OCI-LY7 (cell line): ENCODE data around the gene HES4. TPM values are rescaled to one million over a fixed set of nuclear protein-coding genes. Genes with fewer than 3 reads are reported as not detected.
A peak's percentile ranks its signal among the peaks of the same experiment; 100 is the strongest.

ENCODE experiments used
- BruUV-seq: library from RNA; stranded (reverse); fragments of 400-500 nt; replicated peaks from 2 replicates; lab custom pipeline; 2021; lab: Mats Ljungman, UMichigan
- CTCF ChIA-PET: fragments of 300-600 bp; sonication (Branson Sonifier 250); formaldehyde crosslinking; loops from one replicate; lab custom pipeline; 2022; ENCODE audit warnings: antibody characterized with exemption; ENCODE audit not compliant: unreplicated experiment; lab: Charles Lee
- POLR2A ChIA-PET: fragments of 300-600 bp; sonication (Branson Sonifier 250); formaldehyde crosslinking; loops from one replicate; lab custom pipeline; 2022; ENCODE audit warnings: antibody characterized with exemption; lab: Charles Lee
- DNase-seq: peaks from one replicate; pipeline ENCODE4 v3.0.0-alpha.2; 2015; ENCODE audit warnings: low spot score
- H2AFZ ChIP-seq: fragments of 200-600 bp; sonication (generic), shearing (Covaris generic); 2 replicates; pipeline ENCODE4 v1.6.1; 2014; ENCODE audit warnings: mild to moderate bottlenecking, antibody characterized with exemption, low read length, moderate library complexity
- H3K27ac ChIP-seq: fragments of 200-600 bp; sonication (generic); 2 replicates; pipeline ENCODE4 v1.5.1; 2014; ENCODE audit warnings: mixed run types, low read depth, mild to moderate bottlenecking, moderate library complexity, low read length, inconsistent platforms; ENCODE audit not compliant: poor library complexity, severe bottlenecking
- H3K36me3 ChIP-seq: fragments of 200-600 bp; sonication (generic); 2 replicates; pipeline ENCODE4 v1.6.1; 2014; ENCODE audit warnings: mild to moderate bottlenecking, antibody characterized with exemption, low read length, moderate library complexity, mixed read lengths; ENCODE audit not compliant: insufficient read depth
- H3K4me1 ChIP-seq: fragments of 200-600 bp; sonication (generic); 2 replicates; pipeline ENCODE4 v1.5.1; 2014; ENCODE audit warnings: mild to moderate bottlenecking, low read length; ENCODE audit not compliant: insufficient read depth, poor library complexity, severe bottlenecking
- H3K4me2 ChIP-seq: fragments of 200-600 bp; sonication (generic); 2 replicates; pipeline ENCODE4 v1.6.1; 2014; ENCODE audit warnings: mild to moderate bottlenecking, low read length
- H3K4me3 ChIP-seq: fragments of 200-600 bp; sonication (generic); 2 replicates; pipeline ENCODE4 v1.5.1; 2014; ENCODE audit warnings: mild to moderate bottlenecking, low read depth, low read length; ENCODE audit not compliant: poor library complexity, severe bottlenecking
- H3K79me2 ChIP-seq: fragments of 200-600 bp; sonication (generic); 2 replicates; pipeline ENCODE4 v1.6.1; 2016; ENCODE audit warnings: low read depth, mild to moderate bottlenecking, low read length, moderate library complexity, mixed read lengths; ENCODE audit not compliant: insufficient read depth
- H3K9me2 ChIP-seq: fragments of 200-600 bp; sonication (generic); 2 replicates; pipeline ENCODE4 v1.6.1; 2016; ENCODE audit warnings: mild to moderate bottlenecking, low read length, mixed read lengths; ENCODE audit not compliant: insufficient read depth
- H3K9me3 ChIP-seq: fragments of 200-600 bp; sonication (generic); 2 replicates; pipeline ENCODE4 v1.6.1; 2014; ENCODE audit warnings: mild to moderate bottlenecking, mixed run types, low read length, mixed read lengths
- H4K20me1 ChIP-seq: fragments of 200-600 bp; sonication (generic); 2 replicates; pipeline ENCODE4 v1.6.1; 2014; ENCODE audit warnings: mild to moderate bottlenecking, antibody characterized with exemption, low read length, moderate library complexity, mixed read lengths; ENCODE audit not compliant: insufficient read depth
- EZH2phosphoT487 ChIP-seq: fragments of 200-600 bp; sonication (generic); IDR thresholded peaks from 2 replicates; pipeline ENCODE4 v1.6.1; 2018; ENCODE audit warnings: low read depth, borderline replicate concordance, mild to moderate bottlenecking, mixed run types, antibody characterized with exemption, low read length, moderate library complexity, mixed read lengths
- intact Hi-C: fragments of 100-400 bp; cut with micrococcal nuclease; formaldehyde crosslinking; loops from one replicate; pipeline ENCODE4 v1.10.0; 2022; ENCODE audit not compliant: unreplicated experiment
- total RNA-seq, 2 experiments: library from RNA; depleted of rRNA in 1 of 2; stranded (reverse); fragments of >200 nt in 1 of 2; shearing (Covaris generic) in 1 of 2; gene quantifications; 2 replicates each; pipeline ENCODE4 v1.2.3, GENCODE V29; 2014 to 2022
- TF ChIP-seq, protein P1 (sequence below): fragments of 200-600 bp; sonication (generic); conservative IDR thresholded peaks from 2 replicates; pipeline ENCODE4 v1.5.1; 2014; ENCODE audit warnings: mild to moderate bottlenecking, antibody characterized with exemption, low read length, moderate library complexity, mixed read lengths

HES4 gene
- total RNA-seq, 2 experiments from 2014 or later: not detected

DNA sequence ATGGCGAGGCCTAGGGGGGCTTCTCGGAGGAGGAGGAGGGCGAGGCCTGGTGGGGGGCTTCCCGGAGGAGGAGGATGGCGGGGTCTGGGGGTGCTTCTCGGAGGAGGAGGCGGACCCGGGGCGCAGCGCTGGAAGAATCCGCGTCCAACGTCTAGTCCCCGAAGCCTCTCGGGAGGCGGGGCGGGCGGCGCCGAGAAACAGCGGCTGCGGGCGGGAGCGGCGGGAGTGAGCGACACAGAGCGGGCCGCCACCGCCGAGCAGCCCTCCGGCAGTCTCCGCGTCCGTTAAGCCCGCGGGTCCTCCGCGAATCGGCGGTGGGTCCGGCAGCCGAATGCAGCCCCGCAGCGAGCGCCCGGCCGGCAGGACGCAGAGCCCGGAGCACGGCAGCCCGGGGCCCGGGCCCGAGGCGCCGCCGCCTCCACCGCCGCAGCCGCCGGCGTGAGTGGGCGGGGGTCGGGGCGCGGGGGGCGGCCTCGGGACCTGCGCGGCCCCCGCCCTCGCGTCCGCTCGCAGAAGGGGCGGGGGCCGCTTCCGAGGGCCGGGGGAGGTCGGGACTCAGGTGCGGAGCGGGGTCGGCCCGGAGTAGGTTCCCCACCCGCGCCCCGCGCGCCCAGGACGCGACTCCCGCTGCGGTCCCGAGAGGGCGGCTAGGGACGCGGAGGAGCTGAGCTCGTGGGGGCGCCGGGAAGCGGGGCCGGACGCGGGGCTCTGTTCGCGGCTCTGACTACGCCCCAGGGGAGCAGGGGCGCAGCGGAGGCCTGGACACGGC is 39.4 kb downstream of the HES4 start, which contains the start of gene KLHL17:
TSS of gene KLHL17 (plus strand) at position 222 of the 769 bp plus-strand sequence. CDS start at position 332, 110 bp downstream.
- BruUV-seq: no TSS peak
- H3K4me2 ChIP-seq: peak within 1 kb of the TSS; percentile 65
- no peak for TF ChIP-seq EZH2phosphoT487
- TF ChIP-seq, protein P1, sequence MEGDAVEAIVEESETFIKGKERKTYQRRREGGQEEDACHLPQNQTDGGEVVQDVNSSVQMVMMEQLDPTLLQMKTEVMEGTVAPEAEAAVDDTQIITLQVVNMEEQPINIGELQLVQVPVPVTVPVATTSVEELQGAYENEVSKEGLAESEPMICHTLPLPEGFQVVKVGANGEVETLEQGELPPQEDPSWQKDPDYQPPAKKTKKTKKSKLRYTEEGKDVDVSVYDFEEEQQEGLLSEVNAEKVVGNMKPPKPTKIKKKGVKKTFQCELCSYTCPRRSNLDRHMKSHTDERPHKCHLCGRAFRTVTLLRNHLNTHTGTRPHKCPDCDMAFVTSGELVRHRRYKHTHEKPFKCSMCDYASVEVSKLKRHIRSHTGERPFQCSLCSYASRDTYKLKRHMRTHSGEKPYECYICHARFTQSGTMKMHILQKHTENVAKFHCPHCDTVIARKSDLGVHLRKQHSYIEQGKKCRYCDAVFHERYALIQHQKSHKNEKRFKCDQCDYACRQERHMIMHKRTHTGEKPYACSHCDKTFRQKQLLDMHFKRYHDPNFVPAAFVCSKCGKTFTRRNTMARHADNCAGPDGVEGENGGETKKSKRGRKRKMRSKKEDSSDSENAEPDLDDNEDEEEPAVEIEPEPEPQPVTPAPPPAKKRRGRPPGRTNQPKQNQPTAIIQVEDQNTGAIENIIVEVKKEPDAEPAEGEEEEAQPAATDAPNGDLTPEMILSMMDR: no peak
- H2AFZ ChIP-seq: peak within 1 kb of the TSS; percentile 66
- no peaks in the 10 kb centered on the region for H3K9me3 ChIP-seq
- peak within 1 kb of the TSS; percentile 81 for H3K4me3 ChIP-seq
- peaks cover 20% of the 10 kb centered on the region for H3K79me2 ChIP-seq
- H3K4me1 ChIP-seq: peaks cover 16% of the 10 kb centered on the region
- intact Hi-C loops: no loop called here
- peaks cover 17% of the 10 kb centered on the region for H3K36me3 ChIP-seq
- H4K20me1 ChIP-seq: peaks cover 4% of the 10 kb centered on the region; the same call in 1 of the 2 replicates
- peak; percentile 81 for DNase-seq
- no peak within 1 kb of the TSS for H3K27ac ChIP-seq
- CTCF ChIA-PET: interaction anchor here (0.6 kb wide), 1 partner anchor 93 kb away, joined by 5 read pairs; no protein-coding TSS in a partner anchor
- POLR2A ChIA-PET: no interaction called here
- no peaks in the 10 kb centered on the region for H3K9me2 ChIP-seq

DNA sequence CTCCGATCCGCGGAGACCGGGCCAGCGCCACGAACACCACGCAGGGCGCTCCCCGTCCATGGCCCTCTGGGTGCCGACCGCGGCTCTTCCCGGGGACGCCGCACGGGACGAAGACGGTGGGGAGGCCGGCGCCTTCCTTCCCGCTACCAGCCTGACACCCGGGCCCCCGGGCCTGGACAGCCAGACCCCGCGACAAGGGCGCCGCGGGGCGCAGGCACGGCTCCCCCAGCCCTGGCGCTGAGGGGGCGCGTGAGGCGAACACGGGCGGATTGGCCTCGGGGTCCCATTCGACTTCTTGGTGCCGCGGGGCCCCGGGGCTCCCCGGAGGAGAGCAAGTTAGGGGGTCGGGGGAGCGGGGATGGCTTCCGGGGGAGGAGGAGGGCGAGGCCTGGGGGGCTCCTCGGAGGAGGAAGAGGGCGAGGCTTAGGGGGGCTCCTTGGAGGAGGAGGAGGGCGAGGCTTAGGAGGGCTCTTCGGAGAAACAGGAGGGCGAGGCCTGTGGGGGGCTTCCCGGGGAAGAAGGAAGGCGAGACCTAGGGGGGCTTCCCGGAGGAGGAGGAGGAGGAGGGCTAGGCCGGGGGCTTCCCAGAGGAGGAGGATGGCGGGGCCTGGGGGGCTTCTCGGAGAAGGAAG is 40.0 kb downstream of the HES4 start:
- peaks cover 4% of the 10 kb centered on the region; the same call in 1 of the 2 replicates for H4K20me1 ChIP-seq
- peak overlapping the region; percentile 81 for H3K4me3 ChIP-seq
- no peaks in the 10 kb centered on the region for H3K9me2 ChIP-seq
- H3K79me2 ChIP-seq: peaks cover 20% of the 10 kb centered on the region
- no peak for TF ChIP-seq EZH2phosphoT487
- CTCF ChIA-PET: interaction anchor here (0.5 kb wide), 1 partner anchor 14 kb away, joined by 3 read pairs; no protein-coding TSS in a partner anchor
- no peak for DNase-seq
- H3K36me3 ChIP-seq: peaks cover 23% of the 10 kb centered on the region
- peak overlapping the region; percentile 66 for H2AFZ ChIP-seq
- peak overlapping the region; percentile 65 for H3K4me2 ChIP-seq
- H3K4me1 ChIP-seq: peaks cover 16% of the 10 kb centered on the region
- BruUV-seq: no TSS peak
- H3K9me3 ChIP-seq: no peaks in the 10 kb centered on the region
- POLR2A ChIA-PET: no interaction called here
- intact Hi-C loops: no loop called here
- no peak overlapping the region for H3K27ac ChIP-seq
